ENCODE data around the gene CAPN9. TPM values are rescaled to one million over a fixed set of nuclear protein-coding genes. Genes with fewer than 3 reads are reported as not detected.

Gene CAPN9
- total RNA-seq, 1 donor from 2014 or later = 0.14 TPM

GRCh38 chr1:230788561-230789275 is 41.5 kb downstream of the CAPN9 start:
- TF ChIP-seq CTCF (IDR thresholded peaks at IDR 0.05; ENCODE audit: borderline replicate concordance) = no peak
- intact Hi-C loops (cut with micrococcal nuclease) = no loop called here
- H3K27me3 ChIP-seq (ENCODE audit: low read depth) = no peaks in the 10 kb centered on the region

GRCh38 chr1:230790026-230790425 is 42.8 kb downstream of the CAPN9 start:
- Histone ChIP-seq H3K4me3 (no peak overlapping the region), H3K4me1 (no peaks in the 10 kb centered on the region), H3K36me3 (no peaks in the 10 kb centered on the region), H3K9me3 (replicated peaks) (no peaks in the 10 kb centered on the region), H3K27ac (replicated peaks) (no peak overlapping the region), H3K27me3 (ENCODE audit: low read depth) (no peaks in the 10 kb centered on the region)
- intact Hi-C loops (cut with micrococcal nuclease) = no loop called here
- no peak for TF ChIP-seq CTCF (IDR thresholded peaks at IDR 0.05; ENCODE audit: borderline replicate concordance)
- no peak for DNase-seq

More at GRCh38 chr1:230788561-230789275, 41.5 kb downstream of the CAPN9 start:
- H3K9me3 ChIP-seq (replicated peaks) = no peaks in the 10 kb centered on the region
- H3K36me3 ChIP-seq = no peaks in the 10 kb centered on the region
- H3K4me3 ChIP-seq = no peak overlapping the region
- no peak for DNase-seq
- no peak overlapping the region for H3K27ac ChIP-seq (replicated peaks)
- H3K4me1 ChIP-seq = no peaks in the 10 kb centered on the region

- Histone ChIP-seq H3K4me1 (no peaks in the 10 kb centered on the region), H3K9me3 (replicated peaks) (no peaks in the 10 kb centered on the region), H3K27ac (replicated peaks) (no peak overlapping the region), H3K4me3 (no peak overlapping the region), H3K36me3 (no peaks in the 10 kb centered on the region), H3K27me3 (ENCODE audit: low read depth) (no peaks in the 10 kb centered on the region)
- no peak for DNase-seq
- intact Hi-C loops (cut with micrococcal nuclease) = no loop called here
- TF ChIP-seq CTCF (IDR thresholded peaks at IDR 0.05; ENCODE audit: borderline replicate concordance) = no peak
Observed at GRCh38 chr1:230791986-230792564, 44.9 kb downstream of the CAPN9 start.

GRCh38 chr1:230792691-230793462 is 45.7 kb downstream of the CAPN9 start:
- no peak for DNase-seq
- no peaks in the 10 kb centered on the region for H3K27me3 ChIP-seq (ENCODE audit: low read depth)
- H3K27ac ChIP-seq (replicated peaks) = no peak overlapping the region
- TF ChIP-seq CTCF (IDR thresholded peaks at IDR 0.05; ENCODE audit: borderline replicate concordance) = no peak
- no peaks in the 10 kb centered on the region for H3K36me3 ChIP-seq
- no peaks in the 10 kb centered on the region for H3K9me3 ChIP-seq (replicated peaks)
- no peaks in the 10 kb centered on the region for H3K4me1 ChIP-seq
- intact Hi-C loops (cut with micrococcal nuclease) = no loop called here
- H3K4me3 ChIP-seq = no peak overlapping the region

- Histone ChIP-seq H3K27me3 (ENCODE audit: low read depth) (no peaks in the 10 kb centered on the region), H3K36me3 (no peaks in the 10 kb centered on the region), H3K4me1 (no peaks in the 10 kb centered on the region), H3K4me3 (no peak overlapping the region), H3K27ac (replicated peaks) (no peak overlapping the region), H3K9me3 (replicated peaks) (no peaks in the 10 kb centered on the region)
- intact Hi-C loops (cut with micrococcal nuclease) = no loop called here
- DNase-seq = no peak
- TF ChIP-seq CTCF (IDR thresholded peaks at IDR 0.05; ENCODE audit: borderline replicate concordance) = no peak
Observed at GRCh38 chr1:230793463-230793745, 46.2 kb downstream of the CAPN9 start.
